Glutamatergic neuron (in vitro differentiated cells): Measurements from ENCODE around the gene PNLDC1. TPM values are rescaled to one million over a fixed set of nuclear protein-coding genes. Genes with fewer than 3 reads are reported as not detected.

Experiments used
- DNase-seq: peaks from one replicate; pipeline ENCODE4 v3.0.0; 2022
- H3K27ac Mint-ChIP-seq: one replicate; pipeline ENCODE4 v1.8.0; 2020; ENCODE audit warnings: mild to moderate bottlenecking, mixed read lengths, inconsistent platforms; ENCODE audit not compliant: unreplicated experiment
- H3K27me3 Mint-ChIP-seq: one replicate; pipeline ENCODE4 v1.8.0; 2020; ENCODE audit warnings: mild to moderate bottlenecking, moderate library complexity, mixed read lengths, inconsistent platforms; ENCODE audit not compliant: unreplicated experiment
- H3K36me3 Mint-ChIP-seq: one replicate; pipeline ENCODE4 v1.8.0; 2020; ENCODE audit warnings: mild to moderate bottlenecking, mixed read lengths, inconsistent platforms; ENCODE audit not compliant: unreplicated experiment
- H3K4me1 Mint-ChIP-seq: one replicate; pipeline ENCODE4 v1.8.0; 2020; ENCODE audit warnings: mild to moderate bottlenecking, low read depth, mixed read lengths, inconsistent platforms; ENCODE audit not compliant: unreplicated experiment
- H3K4me3 Mint-ChIP-seq: one replicate; pipeline ENCODE4 v1.8.0; 2020; ENCODE audit warnings: mild to moderate bottlenecking, mixed read lengths, inconsistent platforms; ENCODE audit not compliant: unreplicated experiment
- H3K9me3 Mint-ChIP-seq: one replicate; pipeline ENCODE4 v1.8.0; 2020; ENCODE audit warnings: mild to moderate bottlenecking, moderate library complexity, mixed read lengths, inconsistent platforms; ENCODE audit not compliant: unreplicated experiment
- CTCF ChIP-seq: fragments of 200-600 bp; sonication (generic); IDR thresholded peaks from one replicate; pipeline ENCODE4 v1.5.0; 2021; ENCODE audit not compliant: partially characterized antibody, unreplicated experiment
- total RNA-seq: library from RNA; stranded (reverse); fragmentation: NEBNext Ultra II Directional; extraction: Animal tissue kit (Norgen Biotek cat#: 25700); gene quantifications from one replicate; pipeline ENCODE4 v1.2.1, GENCODE V29; 2021; ENCODE audit not compliant: unreplicated experiment

Gene PNLDC1
- total RNA-seq, 1 donor from 2014 or later, result not detected

GRCh38 chr6:159852877-159853276 lies 52.8 kb downstream of the PNLDC1 start:
- H3K27ac Mint-ChIP-seq, result no peak overlapping the region
- H3K36me3 Mint-ChIP-seq, result peaks cover 9% of the 10 kb centered on the region
- no peaks in the 10 kb centered on the region for H3K27me3 Mint-ChIP-seq
- no peak for TF ChIP-seq CTCF
- no peak for DNase-seq
- H3K4me3 Mint-ChIP-seq, result no peak overlapping the region
- no peaks in the 10 kb centered on the region for H3K4me1 Mint-ChIP-seq
- H3K9me3 Mint-ChIP-seq, result peaks cover 8% of the 10 kb centered on the region

DNA sequence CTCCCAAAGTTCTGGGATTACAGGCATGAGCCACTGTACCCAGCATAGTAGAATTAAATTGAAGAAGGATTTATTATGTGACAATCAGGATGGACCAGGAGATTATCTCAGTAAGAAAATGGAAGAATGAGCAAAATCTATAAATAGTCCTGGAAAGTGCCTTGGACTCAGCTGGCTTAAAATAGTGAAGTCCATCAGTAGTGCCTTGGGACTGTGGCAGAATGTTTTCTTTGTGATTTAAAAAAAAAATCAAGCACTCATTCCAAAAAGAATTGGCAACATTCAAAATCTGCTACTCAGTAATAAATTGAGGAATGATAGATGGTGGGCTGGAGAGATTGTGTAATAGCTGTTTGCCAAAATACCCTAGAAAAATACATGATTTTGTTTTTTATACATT lies 53.7 kb downstream of the PNLDC1 start:
- no peak for TF ChIP-seq CTCF
- Mint-ChIP-seq H3K36me3 (peaks cover 5% of the 10 kb centered on the region), H3K27me3 (no peaks in the 10 kb centered on the region), H3K9me3 (peaks cover 8% of the 10 kb centered on the region), H3K4me3 (no peak overlapping the region), H3K27ac (no peak overlapping the region), H3K4me1 (no peaks in the 10 kb centered on the region)
- no peak for DNase-seq

- TF ChIP-seq CTCF, result no peak
- peaks cover 6% of the 10 kb centered on the region for H3K9me3 Mint-ChIP-seq
Measured at GRCh38 chr6:159854959-159855358, 54.9 kb downstream of the PNLDC1 start.

GRCh38 chr6:159858259-159858658 lies 58.2 kb downstream of the PNLDC1 start:
- H3K27me3 Mint-ChIP-seq, result no peaks in the 10 kb centered on the region
- no peaks in the 10 kb centered on the region for H3K4me1 Mint-ChIP-seq
- H3K4me3 Mint-ChIP-seq, result no peak overlapping the region
- no peaks in the 10 kb centered on the region for H3K36me3 Mint-ChIP-seq
- TF ChIP-seq CTCF, result no peak
- DNase-seq, result no peak
- no peak overlapping the region for H3K27ac Mint-ChIP-seq
- peaks cover 2% of the 10 kb centered on the region for H3K9me3 Mint-ChIP-seq

More at GRCh38 chr6:159854959-159855358, 54.9 kb downstream of the PNLDC1 start:
- H3K36me3 Mint-ChIP-seq, result peaks cover 3% of the 10 kb centered on the region
- H3K27me3 Mint-ChIP-seq, result no peaks in the 10 kb centered on the region
- H3K4me1 Mint-ChIP-seq, result no peaks in the 10 kb centered on the region
- DNase-seq, result no peak
- H3K27ac Mint-ChIP-seq, result no peak overlapping the region
- H3K4me3 Mint-ChIP-seq, result no peak overlapping the region

DNA sequence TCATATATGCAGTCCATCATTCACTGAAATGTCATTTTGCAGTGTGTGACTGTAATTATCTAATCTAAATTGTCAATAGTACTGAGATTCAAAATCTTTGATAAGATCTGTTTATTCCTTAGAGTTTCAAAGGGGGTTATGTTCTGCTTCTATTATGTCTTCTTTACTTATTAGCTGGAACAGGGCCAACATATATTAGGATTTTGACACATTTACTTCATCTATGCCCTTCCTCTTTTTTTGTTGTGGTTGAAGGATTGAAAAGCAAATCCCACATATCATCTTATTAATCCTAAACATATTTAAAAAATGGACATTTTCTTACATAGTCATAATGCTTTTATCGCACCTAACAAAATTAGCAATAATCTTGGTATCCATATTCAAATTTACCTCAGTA lies 60.4 kb downstream of the PNLDC1 start:
- peaks cover 2% of the 10 kb centered on the region for H3K9me3 Mint-ChIP-seq
- H3K4me1 Mint-ChIP-seq, result no peaks in the 10 kb centered on the region
- no peaks in the 10 kb centered on the region for H3K27me3 Mint-ChIP-seq
- TF ChIP-seq CTCF, result no peak
- DNase-seq, result no peak
- H3K27ac Mint-ChIP-seq, result no peak overlapping the region
- H3K36me3 Mint-ChIP-seq, result no peaks in the 10 kb centered on the region
- H3K4me3 Mint-ChIP-seq, result no peak overlapping the region
